HepG2 (cell line): Measurements from ENCODE around the gene VASN. TPM values are rescaled to one million over a fixed set of nuclear protein-coding genes. Genes with fewer than 3 reads are reported as not detected.

Experiments
- CERS6 ChIP-seq: sonication (generic); formaldehyde crosslinking; IDR thresholded peaks from 2 replicates; pipeline ENCODE4 v1.5.0; 2020; ENCODE audit warnings: missing genetic modification reagents
- KAT2B ChIP-seq: fragments of 150-350 bp; IDR thresholded peaks from 2 replicates; pipeline ENCODE4 v1.6.1; 2014; ENCODE audit warnings: low read depth, low read length, borderline replicate concordance
- MEIS1 ChIP-seq: sonication (generic); formaldehyde crosslinking; IDR thresholded peaks from 2 replicates; pipeline ENCODE4 v1.9.0; 2021; ENCODE audit warnings: mild to moderate bottlenecking, missing genetic modification reagents, moderate library complexity, borderline replicate concordance
- MYC ChIP-seq: sonication (generic); formaldehyde crosslinking; IDR thresholded peaks from 2 replicates; pipeline ENCODE4 v1.9.0; 2021; ENCODE audit warnings: missing genetic modification reagents, borderline replicate concordance
- NFAT5 ChIP-seq: sonication (generic); formaldehyde crosslinking; IDR thresholded peaks from 2 replicates; pipeline ENCODE4 v1.4.0; 2020; ENCODE audit warnings: missing genetic modification reagents
- NONO ChIP-seq, 2 experiments: fragments of 450-650 bp in 1 of 2; sonication (generic) in 1 of 2; formaldehyde crosslinking in 1 of 2; IDR thresholded peaks in 1 of 2; conservative IDR thresholded peaks in 1 of 2; 2 replicates each; pipeline versions ENCODE4 v1.6.1 to v1.8.0; 2017 to 2022; ENCODE audit warnings: mild to moderate bottlenecking in 1 of 2, missing genetic modification reagents in 1 of 2, moderate library complexity in 1 of 2
- PHF21A ChIP-seq: sonication (generic); formaldehyde crosslinking; IDR thresholded peaks from 2 replicates; pipeline ENCODE4 v1.5.0; 2020; ENCODE audit warnings: mild to moderate bottlenecking, missing genetic modification reagents
- RFX1 ChIP-seq: fragments of 450-650 bp; IDR thresholded peaks from 2 replicates; pipeline ENCODE4 v1.6.1; 2017
- SNAI1 ChIP-seq: sonication (generic); formaldehyde crosslinking; IDR thresholded peaks from 2 replicates; pipeline ENCODE4 v1.5.0; 2020; ENCODE audit warnings: mild to moderate bottlenecking, missing genetic modification reagents, borderline replicate concordance
- SRF ChIP-seq: IDR thresholded peaks from 2 replicates; pipeline ENCODE4 v1.6.1; 2011; ENCODE audit warnings: mild to moderate bottlenecking, low read depth, low read length, moderate library complexity
- TAF1 ChIP-seq: sonication (generic); formaldehyde crosslinking; IDR thresholded peaks from 2 replicates; pipeline ENCODE4 v1.4.0; 2020; ENCODE audit warnings: missing genetic modification reagents
- TEAD3 ChIP-seq: optimal IDR thresholded peaks from 2 replicates; pipeline ENCODE3; 2016; ENCODE audit warnings: borderline replicate concordance
- ZFP37 ChIP-seq: sonication (generic); formaldehyde crosslinking; IDR thresholded peaks from 2 replicates; pipeline ENCODE4 v1.4.0; 2020; ENCODE audit warnings: missing genetic modification reagents, borderline replicate concordance
- ZFX ChIP-seq: sonication (generic); formaldehyde crosslinking; IDR thresholded peaks from 2 replicates; pipeline ENCODE4 v1.4.0; 2020; ENCODE audit warnings: mild to moderate bottlenecking, low read depth, missing genetic modification reagents, moderate library complexity
- ZNF597 ChIP-seq: sonication (generic); formaldehyde crosslinking; IDR thresholded peaks from 2 replicates; pipeline ENCODE4 v1.5.0; 2020; ENCODE audit warnings: missing genetic modification reagents
- ZNF780A ChIP-seq: sonication (generic); formaldehyde crosslinking; IDR thresholded peaks from 2 replicates; pipeline ENCODE4 v1.8.0; 2022; ENCODE audit warnings: mild to moderate bottlenecking, missing genetic modification reagents, moderate library complexity
- ZNF782 ChIP-seq: sonication (generic); formaldehyde crosslinking; IDR thresholded peaks from 2 replicates; pipeline ENCODE4 v1.4.0; 2020; ENCODE audit warnings: missing genetic modification reagents, mild to moderate bottlenecking, borderline replicate concordance
- polyA plus RNA-seq, 8 experiments: library from polyadenylated mRNA; depleted of rRNA in 3 of 8; stranded (reverse) in 7 of 8; unstranded in 1 of 8; fragments of >200 nt; fragmentation: Illumina TruSeq in 4 of 8; extraction: Trizol in 4 of 8; gene quantifications; 2 replicates each; pipeline versions ENCODE4 v1.2.1 to v1.2.3, GENCODE V29; 2011 to 2016; ENCODE audit warnings: low read depth in 4 of 8, missing spikeins in 1 of 8, mixed read lengths in 1 of 8; ENCODE audit not compliant: insufficient read depth in 1 of 8
- total RNA-seq, 5 experiments: library from RNA; depleted of rRNA; stranded (reverse); fragments of >200 nt; fragmentation: Illumina TruSeq; extraction: Trizol; gene quantifications; 2 replicates each; pipeline ENCODE4 v1.2.3, GENCODE V29; 2016; ENCODE audit warnings: low read depth in 1 of 5
- TF ChIP-seq, protein P1 (sequence below): sonication (generic); formaldehyde crosslinking; IDR thresholded peaks from 2 replicates; pipeline ENCODE4 v1.5.0; 2020; ENCODE audit warnings: missing genetic modification reagents
- TF ChIP-seq, protein P2 (sequence below): sonication (generic); formaldehyde crosslinking; IDR thresholded peaks from 2 replicates; pipeline ENCODE4 v1.4.0; 2020; ENCODE audit warnings: mild to moderate bottlenecking, missing genetic modification reagents

VASN gene
- total and polyA plus RNA-seq, 2 of the 13 experiments (the other 11 are each of a cell fraction or from before 2014, with no cell fraction given) = 8.4 to 18.2 TPM

- TF ChIP-seq SRF (no peak), NONO (IDR thresholded peaks at IDR 0.05) (no peak), NONO (CRISPR knock-in tag; conservative IDR thresholded peaks at IDR 0.05) (no peak), MYC (CRISPR knock-in tag) (0 out of 2 replicates have a peak, but pooled peaks have one; percentile 7), CERS6 (CRISPR knock-in tag) (no peak), TEAD3 (CRISPR knock-in tag) (no peak), ZFX (no peak), KAT2B (no peak), ZNF597 (CRISPR knock-in tag) (no peak), ZNF780A (CRISPR knock-in tag) (no peak), ZFP37 (no peak), RFX1 (no peak), ZNF782 (no peak), NFAT5 (no peak), SNAI1 (CRISPR knock-in tag) (no peak), PHF21A (no peak), TAF1 (no peak), MEIS1 (CRISPR knock-in tag) (0 out of 2 replicates have a peak, but pooled peaks have one; percentile 8)
- TF ChIP-seq, protein P1, sequence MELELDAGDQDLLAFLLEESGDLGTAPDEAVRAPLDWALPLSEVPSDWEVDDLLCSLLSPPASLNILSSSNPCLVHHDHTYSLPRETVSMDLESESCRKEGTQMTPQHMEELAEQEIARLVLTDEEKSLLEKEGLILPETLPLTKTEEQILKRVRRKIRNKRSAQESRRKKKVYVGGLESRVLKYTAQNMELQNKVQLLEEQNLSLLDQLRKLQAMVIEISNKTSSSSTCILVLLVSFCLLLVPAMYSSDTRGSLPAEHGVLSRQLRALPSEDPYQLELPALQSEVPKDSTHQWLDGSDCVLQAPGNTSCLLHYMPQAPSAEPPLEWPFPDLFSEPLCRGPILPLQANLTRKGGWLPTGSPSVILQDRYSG (CRISPR knock-in tag) = no peak
- TF ChIP-seq, protein P2, sequence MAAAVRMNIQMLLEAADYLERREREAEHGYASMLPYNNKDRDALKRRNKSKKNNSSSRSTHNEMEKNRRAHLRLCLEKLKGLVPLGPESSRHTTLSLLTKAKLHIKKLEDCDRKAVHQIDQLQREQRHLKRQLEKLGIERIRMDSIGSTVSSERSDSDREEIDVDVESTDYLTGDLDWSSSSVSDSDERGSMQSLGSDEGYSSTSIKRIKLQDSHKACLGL (CRISPR knock-in tag) = no peak
Observed at GRCh38 chr16:4328782-4329775, 42.6 kb upstream of the VASN start (continued).
